CD4-positive, alpha-beta T cell (primary cell): ENCODE results near the gene RAMAC. TPM values are rescaled to one million over a fixed set of nuclear protein-coding genes. Genes with fewer than 3 reads are reported as not detected.

Source experiments
- ATAC-seq: fragments of 200-7000 bp; cut with Tn5 transposase; one replicate; pipeline ENCODE4 v1.10.0; 2022; ENCODE audit warnings: mild to moderate bottlenecking; ENCODE audit not compliant: poor library complexity
- CTCF ChIA-PET: fragments of 350-600 bp; sonication (Branson Sonifier 250); formaldehyde crosslinking; loops from one replicate; lab custom pipeline; 2021; ENCODE audit warnings: antibody characterized with exemption, inconsistent platforms; lab: Charles Lee
- POLR2A ChIA-PET: fragments of 350-600 bp; sonication (Branson Sonifier 250); formaldehyde crosslinking; loops from one replicate; lab custom pipeline; 2021; ENCODE audit warnings: antibody characterized with exemption, inconsistent platforms; lab: Charles Lee
- DNase-seq, 14 experiments: peaks; one replicate each; pipeline ENCODE4 v3.0.0-alpha.2; 2013 to 2020; ENCODE audit warnings: mixed read lengths in 2 of 14
- H3K27ac ChIP-seq, 2 donors: one replicate each; pipeline versions ENCODE4 v1.5.1 to v1.7.0; 2013; ENCODE audit warnings: low read length in 2 of 2, low read depth in 1 of 2, mild to moderate bottlenecking in 1 of 2
- H3K27me3 ChIP-seq, 2 experiments: 1 replicate in 1 of 2; 2 replicates in 1 of 2; pipeline versions ENCODE4 v1.6.1 to v1.7.0; 2013; ENCODE audit warnings: low read length in 2 of 2, control low read depth in 1 of 2, mild to moderate bottlenecking in 1 of 2, moderate library complexity in 1 of 2; ENCODE audit not compliant: insufficient read depth in 2 of 2, control insufficient read depth in 1 of 2
- H3K36me3 ChIP-seq: one replicate; pipeline ENCODE4 v1.6.1; 2013; ENCODE audit warnings: low read length, control low read depth; ENCODE audit not compliant: insufficient read depth
- H3K4me1 ChIP-seq: one replicate; pipeline ENCODE4 v1.6.1; 2013; ENCODE audit warnings: low read length, control low read depth; ENCODE audit not compliant: insufficient read depth
- H3K4me3 ChIP-seq: one replicate; pipeline ENCODE4 v1.5.1; 2013; ENCODE audit warnings: mild to moderate bottlenecking, low read length, moderate library complexity
- H3K9me3 ChIP-seq, 2 experiments: 1 replicate in 1 of 2; 2 replicates in 1 of 2; pipeline versions ENCODE4 v1.6.1 to v1.7.0; 2013; ENCODE audit warnings: low read length in 2 of 2, mild to moderate bottlenecking in 2 of 2, control low read depth in 1 of 2, moderate library complexity in 1 of 2; ENCODE audit not compliant: control insufficient read depth in 1 of 2, insufficient read depth in 1 of 2
- H3K27ac Mint-ChIP-seq: one replicate; pipeline ENCODE4 v1.8.0; 2020; ENCODE audit warnings: mixed read lengths
- H3K27me3 Mint-ChIP-seq: one replicate; pipeline ENCODE4 v1.8.0; 2021; ENCODE audit warnings: mixed read lengths
- H3K36me3 Mint-ChIP-seq: one replicate; pipeline ENCODE4 v1.8.0; 2021; ENCODE audit warnings: low read depth, mixed read lengths
- H3K4me1 Mint-ChIP-seq: one replicate; pipeline ENCODE4 v1.8.0; 2021; ENCODE audit warnings: low read depth, mixed read lengths
- H3K4me3 Mint-ChIP-seq: one replicate; pipeline ENCODE4 v1.8.0; 2020; ENCODE audit warnings: mild to moderate bottlenecking, mixed read lengths
- H3K9me3 Mint-ChIP-seq: one replicate; pipeline ENCODE4 v1.8.0; 2020; ENCODE audit warnings: mixed read lengths
- intact Hi-C, 2 experiments: fragments of 100-400 bp; cut with DNase I in 1 of 2; cut with micrococcal nuclease in 1 of 2; formaldehyde crosslinking; loops; one replicate each; pipeline versions ENCODE4 v1.15.1 to v1.9.0; 2023 to 2025; cut with DNase I, micrococcal nuclease
- total RNA-seq, 174 experiments: library from RNA in 2 of 174; stranded (reverse) in 2 of 174; gene quantifications; one replicate each; pipeline ENCODE4 v1.2.3 and lab custom pipeline; 2021 to 2026
- TF ChIP-seq, protein P1 (sequence below): fragments of 200-600 bp; IDR thresholded peaks from one replicate; pipeline ENCODE4 v1.8.0; 2022; ENCODE audit warnings: antibody characterized with exemption, mild to moderate bottlenecking

The RAMAC gene
- total RNA-seq, 2 experiments from 2014 or later = 25.5 to 26.5 TPM

DNA sequence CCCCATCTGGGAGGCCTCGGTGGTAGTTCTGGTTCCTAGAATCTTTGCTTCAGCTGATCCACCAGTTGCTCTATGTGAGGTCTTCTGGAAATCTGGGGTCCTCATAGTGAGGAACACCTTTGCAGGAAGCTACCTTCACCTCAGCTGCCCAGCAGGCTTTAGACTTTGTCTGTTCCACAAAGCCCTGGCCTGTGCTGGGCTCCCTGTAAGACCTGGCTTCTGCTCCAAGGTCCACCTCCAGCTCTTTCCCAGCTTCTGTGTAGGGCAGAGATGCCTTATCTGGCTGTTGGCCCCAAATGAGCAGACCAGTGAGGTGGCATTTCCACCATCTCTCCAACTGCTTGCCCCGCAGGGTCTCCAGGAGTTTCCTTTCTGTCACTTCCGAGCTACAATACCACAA lies 25.2 kb upstream of the RAMAC start:
- ChIA-PET CTCF (no interaction called here), POLR2A (interaction anchor here (0.7 kb wide), 2 partner anchors 8 to 59 kb away, joined by 3 to 4 read pairs; no protein-coding TSS in a partner anchor)
- Mint-ChIP-seq H3K4me3 (no peak overlapping the region), H3K4me1 (no peaks in the 10 kb centered on the region), H3K36me3 (no peaks in the 10 kb centered on the region), H3K27me3 (no peaks in the 10 kb centered on the region), H3K9me3 (no peaks in the 10 kb centered on the region), H3K27ac (no peak overlapping the region)
- Histone ChIP-seq H3K4me1 (no peaks in the 10 kb centered on the region), H3K27me3 (no peaks in the 10 kb centered on the region), H3K4me3 (no peak overlapping the region), H3K36me3 (no peaks in the 10 kb centered on the region), H3K9me3 (no peaks in the 10 kb centered on the region), H3K27ac (no peak overlapping the region)
- DNase-seq (no peak), ATAC-seq (no peak)
- TF ChIP-seq, protein P1, sequence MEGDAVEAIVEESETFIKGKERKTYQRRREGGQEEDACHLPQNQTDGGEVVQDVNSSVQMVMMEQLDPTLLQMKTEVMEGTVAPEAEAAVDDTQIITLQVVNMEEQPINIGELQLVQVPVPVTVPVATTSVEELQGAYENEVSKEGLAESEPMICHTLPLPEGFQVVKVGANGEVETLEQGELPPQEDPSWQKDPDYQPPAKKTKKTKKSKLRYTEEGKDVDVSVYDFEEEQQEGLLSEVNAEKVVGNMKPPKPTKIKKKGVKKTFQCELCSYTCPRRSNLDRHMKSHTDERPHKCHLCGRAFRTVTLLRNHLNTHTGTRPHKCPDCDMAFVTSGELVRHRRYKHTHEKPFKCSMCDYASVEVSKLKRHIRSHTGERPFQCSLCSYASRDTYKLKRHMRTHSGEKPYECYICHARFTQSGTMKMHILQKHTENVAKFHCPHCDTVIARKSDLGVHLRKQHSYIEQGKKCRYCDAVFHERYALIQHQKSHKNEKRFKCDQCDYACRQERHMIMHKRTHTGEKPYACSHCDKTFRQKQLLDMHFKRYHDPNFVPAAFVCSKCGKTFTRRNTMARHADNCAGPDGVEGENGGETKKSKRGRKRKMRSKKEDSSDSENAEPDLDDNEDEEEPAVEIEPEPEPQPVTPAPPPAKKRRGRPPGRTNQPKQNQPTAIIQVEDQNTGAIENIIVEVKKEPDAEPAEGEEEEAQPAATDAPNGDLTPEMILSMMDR = no peak
- intact Hi-C loops = no loop called here

DNA sequence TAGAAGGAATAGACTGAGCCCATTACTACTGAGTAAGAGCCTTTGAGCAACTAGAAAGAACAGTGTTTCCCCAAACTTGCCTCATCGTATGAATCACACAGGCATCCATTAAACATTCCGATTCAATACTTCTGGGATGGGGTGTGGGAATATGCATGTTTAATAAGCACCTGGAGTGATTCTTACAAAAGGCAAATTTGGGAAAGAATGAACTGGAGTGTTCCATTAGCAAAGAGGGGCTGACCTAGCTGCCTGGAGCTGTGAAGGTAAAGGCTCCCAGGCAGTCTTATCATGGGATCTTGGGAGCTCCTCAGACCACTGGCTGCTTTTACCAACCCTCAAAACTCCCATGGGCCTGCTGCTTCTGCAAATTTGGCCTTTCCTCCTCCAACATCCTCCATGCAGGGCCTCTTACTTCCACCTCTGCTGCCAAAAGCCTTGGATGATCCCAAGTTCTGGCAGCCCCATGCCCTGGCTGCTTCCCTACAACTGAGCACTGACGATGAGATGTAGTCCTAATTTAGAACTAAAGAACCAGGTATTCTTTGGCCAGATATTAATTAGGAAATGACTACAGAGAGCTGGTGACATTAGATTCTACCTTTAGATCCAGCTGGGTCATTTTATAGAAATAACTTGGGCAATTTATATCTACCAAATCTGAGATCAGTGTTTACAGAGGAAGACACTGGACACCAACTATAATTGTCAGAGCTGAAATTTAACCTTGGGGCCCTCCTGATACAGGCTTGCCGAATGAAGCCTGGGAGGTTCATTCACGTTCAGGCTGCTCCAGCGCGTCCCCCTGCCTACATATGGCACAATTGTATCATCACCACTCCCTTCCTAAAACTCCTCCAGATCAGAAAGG lies 22.3 kb upstream of the RAMAC start:
- no peak for DNase-seq
- Histone ChIP-seq H3K4me1 (no peaks in the 10 kb centered on the region), H3K27me3 (no peaks in the 10 kb centered on the region), H3K9me3 (no peaks in the 10 kb centered on the region), H3K36me3 (no peaks in the 10 kb centered on the region), H3K4me3 (no peak overlapping the region), H3K27ac (no peak overlapping the region)
- H3K27ac Mint-ChIP-seq = no peak overlapping the region
- ChIA-PET CTCF (no interaction called here), POLR2A (no interaction called here)
- no peaks in the 10 kb centered on the region for H3K27me3 Mint-ChIP-seq
- H3K4me1 Mint-ChIP-seq = no peaks in the 10 kb centered on the region
- TF ChIP-seq, protein P1 = no peak
- no peak overlapping the region for H3K4me3 Mint-ChIP-seq
- intact Hi-C loops = no loop called here
- ATAC-seq = no peak
- no peaks in the 10 kb centered on the region for H3K9me3 Mint-ChIP-seq
- H3K36me3 Mint-ChIP-seq = no peaks in the 10 kb centered on the region

DNA sequence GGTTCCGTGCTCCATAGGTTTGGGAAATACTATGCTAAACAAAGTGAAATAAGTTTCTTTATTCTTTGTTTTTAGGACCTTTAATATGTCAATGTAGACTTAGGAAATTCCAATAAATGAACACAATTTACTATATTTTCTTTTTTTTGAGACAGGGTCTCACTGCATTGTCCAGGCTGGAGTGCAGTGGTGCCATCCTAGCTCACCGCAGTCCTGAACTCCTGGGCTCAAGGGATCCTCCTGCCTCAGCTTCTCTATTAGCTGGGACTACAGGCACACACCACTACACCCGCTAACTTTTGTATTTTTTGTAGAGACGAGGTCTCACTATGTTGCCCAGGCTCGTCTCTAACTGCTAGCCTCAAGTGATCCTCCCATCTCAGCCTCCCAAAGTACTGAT lies 21.1 kb upstream of the RAMAC start:
- ATAC-seq = no peak
- Histone ChIP-seq H3K4me3 (no peak overlapping the region), H3K27ac (no peak overlapping the region), H3K9me3 (no peaks in the 10 kb centered on the region), H3K36me3 (no peaks in the 10 kb centered on the region), H3K4me1 (no peaks in the 10 kb centered on the region), H3K27me3 (no peaks in the 10 kb centered on the region)
- POLR2A ChIA-PET = no interaction called here
- Mint-ChIP-seq H3K27ac (no peak overlapping the region), H3K9me3 (no peaks in the 10 kb centered on the region), H3K4me1 (no peaks in the 10 kb centered on the region), H3K4me3 (no peak overlapping the region), H3K27me3 (no peaks in the 10 kb centered on the region), H3K36me3 (no peaks in the 10 kb centered on the region)
- CTCF ChIA-PET = no interaction called here
- no peak for DNase-seq
- intact Hi-C loops = no loop called here
- TF ChIP-seq, protein P1 = no peak
